Stimulated activated CD4-positive, alpha-beta T cell treated with anti-CD3 and anti-CD28 coated beads, Interleukin-15, amount 100 ng/mL, for 48 hours (primary cell): ENCODE measurements around the gene WNK4.
"Not testable (repeated sequence)": the region's sequence is repeated elsewhere in the genome, so short reads cannot be mapped to it uniquely, and the experiment has no call there.

Experiments used
- DNase-seq, 2 donors: peaks; one replicate each; pipeline ENCODE4 v3.0.0-alpha.2; 2020; ENCODE audit warnings: low read depth in 2 of 2

WNK4 gene

GRCh38 chr17:42779936-42780850 lies at the start of gene WNK4:
WNK4 (plus strand) TSS chr17:42780610; CDS start chr17:42780699, 89 bp downstream.
- no peak for DNase-seq

- DNase-seq: no peak
Observed at GRCh38 chr17:42740699-42741098, 39.7 kb upstream of the WNK4 start.

- not testable (repeated sequence) for DNase-seq
Observed at GRCh38 chr17:42742916-42743315, 37.5 kb upstream of the WNK4 start.

- DNase-seq: no peak
Observed at GRCh38 chr17:42743595-42744282, 36.7 kb upstream of the WNK4 start.

GRCh38 chr17:42744283-42744805 lies 36.1 kb upstream of the WNK4 start:
- DNase-seq: peak; percentile 65 to 67

- peak; percentile 88 to 90 for DNase-seq
Observed at GRCh38 chr17:42744806-42745617, 35.4 kb upstream of the WNK4 start, which contains the start of gene EZH1. EZH1 (minus strand) TSS chr17:42745040; CDS start chr17:42728941, 16,099 bp downstream.

- DNase-seq: no peak
Observed at GRCh38 chr17:42748202-42748907, 32.1 kb upstream of the WNK4 start.

GRCh38 chr17:42748908-42749798 lies 31.3 kb upstream of the WNK4 start:
- no peak for DNase-seq

- no peak for DNase-seq
Observed at GRCh38 chr17:42750739-42751344, 29.6 kb upstream of the WNK4 start.

GRCh38 chr17:42751628-42752027 lies 28.8 kb upstream of the WNK4 start:
- DNase-seq: no peak

- DNase-seq: no peak
Observed at GRCh38 chr17:42754782-42755181, 25.6 kb upstream of the WNK4 start.

- DNase-seq: no peak
Observed at GRCh38 chr17:42759982-42760651, 20.3 kb upstream of the WNK4 start.

GRCh38 chr17:42760652-42761581 lies 19.5 kb upstream of the WNK4 start, which contains the start of gene RAMP2:
RAMP2 (plus strand) TSS chr17:42761227; CDS start chr17:42761262, 35 bp downstream.
- no peak for DNase-seq

GRCh38 chr17:42761638-42762037 lies 18.8 kb upstream of the WNK4 start:
- no peak for DNase-seq

GRCh38 chr17:42766124-42766523 lies 14.3 kb upstream of the WNK4 start:
- DNase-seq: no peak

- DNase-seq: no peak
Observed at GRCh38 chr17:42767512-42767911, 12.9 kb upstream of the WNK4 start.

GRCh38 chr17:42768006-42768405 lies 12.4 kb upstream of the WNK4 start:
- not testable (repeated sequence) for DNase-seq

GRCh38 chr17:42769964-42770363 lies 10.4 kb upstream of the WNK4 start:
- DNase-seq: not testable (repeated sequence)
